ENCODE data around the gene TTLL11.

DNA sequence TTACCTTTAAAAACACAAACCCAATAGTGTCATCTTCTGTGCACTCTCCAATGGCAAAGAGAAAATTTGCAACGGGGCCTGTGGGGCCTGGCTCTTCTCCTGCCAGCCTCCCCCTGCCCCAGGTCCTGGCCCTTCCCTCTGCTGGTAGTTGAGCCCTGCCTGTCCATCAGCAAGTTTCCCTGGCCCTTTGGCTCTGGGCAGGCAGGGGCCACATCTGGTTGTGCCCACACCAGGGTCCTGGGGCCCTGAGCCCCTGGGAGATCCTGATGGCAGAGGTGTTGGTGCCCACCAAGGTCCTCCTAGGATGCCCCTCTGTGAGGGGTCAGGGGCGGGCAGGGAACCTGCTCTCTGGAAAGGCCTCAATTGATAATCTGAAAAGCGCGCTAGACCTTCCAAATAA lies 284.3 kb downstream of the TTLL11 start:
- TF ChIP-seq EZH2phosphoT487 (IDR thresholded peaks at IDR 0.05; ENCODE audit: borderline replicate concordance, low read length), result no peak
- TF ChIP-seq, protein P1, sequence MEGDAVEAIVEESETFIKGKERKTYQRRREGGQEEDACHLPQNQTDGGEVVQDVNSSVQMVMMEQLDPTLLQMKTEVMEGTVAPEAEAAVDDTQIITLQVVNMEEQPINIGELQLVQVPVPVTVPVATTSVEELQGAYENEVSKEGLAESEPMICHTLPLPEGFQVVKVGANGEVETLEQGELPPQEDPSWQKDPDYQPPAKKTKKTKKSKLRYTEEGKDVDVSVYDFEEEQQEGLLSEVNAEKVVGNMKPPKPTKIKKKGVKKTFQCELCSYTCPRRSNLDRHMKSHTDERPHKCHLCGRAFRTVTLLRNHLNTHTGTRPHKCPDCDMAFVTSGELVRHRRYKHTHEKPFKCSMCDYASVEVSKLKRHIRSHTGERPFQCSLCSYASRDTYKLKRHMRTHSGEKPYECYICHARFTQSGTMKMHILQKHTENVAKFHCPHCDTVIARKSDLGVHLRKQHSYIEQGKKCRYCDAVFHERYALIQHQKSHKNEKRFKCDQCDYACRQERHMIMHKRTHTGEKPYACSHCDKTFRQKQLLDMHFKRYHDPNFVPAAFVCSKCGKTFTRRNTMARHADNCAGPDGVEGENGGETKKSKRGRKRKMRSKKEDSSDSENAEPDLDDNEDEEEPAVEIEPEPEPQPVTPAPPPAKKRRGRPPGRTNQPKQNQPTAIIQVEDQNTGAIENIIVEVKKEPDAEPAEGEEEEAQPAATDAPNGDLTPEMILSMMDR (IDR thresholded peaks at IDR 0.05; ENCODE audit: low read depth, low read length, poor library complexity, severe bottlenecking), result no peak

Data from DOHH2 (cell line).